DMS114 treated with DMSO at 0.1 percent for 48 hours (cell line): ENCODE data around the gene DRAP1.

Experiments used
- DNase-seq: peaks from one replicate; lab custom pipeline; 2025; ENCODE audit not compliant: unreplicated experiment; lab: John Stamatoyannopoulos, UW

Gene DRAP1

DNA sequence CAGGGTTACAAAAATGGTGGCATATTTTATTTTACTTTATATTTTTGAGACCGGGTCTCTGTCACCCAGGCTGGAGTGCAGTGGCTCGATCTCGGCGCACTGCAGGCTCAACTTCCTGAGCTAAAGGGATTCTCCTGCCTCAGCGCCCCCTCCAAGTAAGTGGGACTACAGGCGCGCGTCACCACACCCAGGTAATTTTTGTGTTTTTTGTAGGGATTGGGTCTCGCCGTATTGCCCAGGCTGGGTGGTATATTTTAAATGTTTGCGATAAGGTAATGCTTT lies 18.4 kb upstream of the DRAP1 start:
- DNase-seq = no peak

DNA sequence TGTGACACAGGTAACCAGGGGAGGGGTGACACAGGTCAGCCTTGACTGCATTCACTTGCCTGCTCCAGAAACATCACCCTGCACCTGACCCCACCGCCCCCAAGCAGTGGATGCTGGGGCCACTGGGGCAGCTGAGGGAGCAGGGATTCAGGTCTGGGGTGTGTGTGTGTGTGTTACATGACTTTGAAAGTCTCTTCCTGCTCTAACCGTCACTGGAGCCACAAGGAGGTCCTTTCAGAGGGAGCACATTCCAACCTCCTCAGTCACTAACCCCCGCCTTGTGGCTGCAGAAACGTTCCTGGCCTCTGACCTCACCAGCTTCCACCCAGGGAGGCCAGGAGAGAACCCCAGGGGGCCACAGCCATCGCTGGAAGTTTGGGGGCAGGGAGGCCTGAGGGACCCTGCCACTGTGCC lies 16.2 kb upstream of the DRAP1 start:
- no peak for DNase-seq

DNA sequence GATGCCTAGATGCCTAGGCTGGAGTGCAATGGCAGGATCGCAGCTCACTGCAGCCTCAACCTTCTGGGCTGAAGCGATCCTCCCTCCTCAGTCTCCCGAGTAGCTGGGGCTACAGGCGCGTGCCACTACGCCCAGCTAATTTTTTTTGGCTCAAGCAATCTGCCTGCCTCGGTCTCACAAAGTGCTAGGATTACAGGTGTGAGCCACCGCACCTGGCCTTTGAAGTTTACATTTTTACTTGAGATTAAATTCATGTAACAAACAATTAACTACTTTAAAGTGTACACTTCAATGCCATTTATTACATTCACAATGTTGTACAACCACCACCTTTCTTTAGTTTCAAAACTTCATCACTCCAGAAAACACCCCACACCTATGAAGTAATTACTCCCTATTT lies 15.5 kb upstream of the DRAP1 start:
- no peak for DNase-seq

DNA sequence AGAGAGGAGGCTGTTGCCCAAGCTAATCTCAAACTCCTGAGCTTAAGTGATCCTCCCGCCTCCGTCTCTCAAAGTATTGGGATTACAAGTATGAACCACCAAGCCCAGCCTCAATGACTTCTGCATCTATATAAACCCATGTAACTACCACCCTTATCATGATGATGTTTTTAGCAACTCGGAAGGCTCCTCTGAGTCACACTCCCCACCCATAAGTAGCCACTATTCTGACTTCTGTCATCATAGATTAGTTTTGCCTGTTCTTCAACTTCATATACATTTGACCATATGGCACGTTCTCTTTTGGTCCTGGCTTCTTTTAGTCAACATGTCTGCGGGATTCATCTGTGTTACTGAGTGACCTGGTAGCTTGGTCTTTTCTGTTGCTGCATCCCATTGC lies 12.6 kb upstream of the DRAP1 start:
- no peak for DNase-seq

DNA sequence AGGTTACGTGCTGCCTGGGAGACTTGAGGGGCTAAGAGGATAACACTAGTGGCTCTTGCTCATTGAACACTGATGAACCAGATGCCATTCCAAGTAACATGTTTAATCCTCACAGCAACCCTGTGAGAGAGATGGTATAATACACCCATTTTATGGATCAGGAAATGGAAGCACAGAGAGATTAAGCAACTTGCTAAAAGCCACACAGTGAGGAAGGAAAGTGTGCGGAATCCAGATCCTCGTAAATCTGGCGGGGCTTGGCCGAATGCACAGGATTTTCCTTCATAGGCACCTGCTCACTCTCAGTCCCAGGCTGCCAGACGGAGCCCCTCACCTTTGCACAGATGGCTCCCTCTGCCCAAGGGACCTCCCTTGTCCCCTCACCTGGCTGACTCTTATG lies 11.3 kb upstream of the DRAP1 start:
- DNase-seq = no peak

DNA sequence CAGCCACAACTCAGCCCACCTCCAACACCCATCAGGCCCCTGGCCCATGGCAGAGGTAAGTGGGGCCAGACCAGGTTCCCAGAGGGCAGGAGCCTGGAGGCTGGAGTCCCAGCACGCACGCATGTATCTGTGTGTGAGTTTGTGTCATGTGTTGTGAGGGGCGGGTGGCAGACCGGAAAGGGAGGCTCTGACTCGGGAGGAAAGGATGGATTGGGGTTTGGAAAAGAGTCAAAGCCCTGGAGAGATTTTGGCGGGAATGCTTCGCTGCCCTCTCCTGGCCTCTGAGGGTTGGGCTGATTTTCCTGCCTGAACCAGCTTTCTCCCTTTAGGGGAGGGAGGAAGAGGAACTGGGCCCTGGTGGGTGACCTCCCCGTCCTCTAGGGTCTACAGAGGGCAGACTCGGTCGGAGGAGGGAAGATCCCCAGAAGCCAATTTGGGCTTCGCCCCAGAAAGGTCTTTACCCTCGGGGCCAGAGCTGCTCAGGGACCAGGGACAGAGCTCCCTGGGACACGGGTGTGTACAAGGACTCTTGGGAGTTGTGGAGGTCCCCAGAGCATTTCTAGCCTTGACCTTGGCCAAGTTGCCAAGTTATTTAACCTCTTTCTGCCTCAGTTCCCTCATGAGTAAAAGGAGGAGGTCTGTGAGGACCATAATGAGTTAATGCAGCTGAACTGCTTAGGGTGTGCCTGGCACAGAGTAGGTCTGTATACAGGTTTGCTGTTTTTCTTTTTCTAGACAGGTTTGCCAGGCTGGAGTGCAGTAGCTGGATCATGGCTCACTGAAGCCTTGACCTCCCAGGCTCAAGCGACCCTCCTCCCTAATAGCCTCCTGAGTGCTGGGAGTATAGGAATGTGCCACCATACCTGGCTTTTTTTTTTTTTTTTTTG lies 7.3 kb upstream of the DRAP1 start:
- peak; percentile 24 for DNase-seq

DNA sequence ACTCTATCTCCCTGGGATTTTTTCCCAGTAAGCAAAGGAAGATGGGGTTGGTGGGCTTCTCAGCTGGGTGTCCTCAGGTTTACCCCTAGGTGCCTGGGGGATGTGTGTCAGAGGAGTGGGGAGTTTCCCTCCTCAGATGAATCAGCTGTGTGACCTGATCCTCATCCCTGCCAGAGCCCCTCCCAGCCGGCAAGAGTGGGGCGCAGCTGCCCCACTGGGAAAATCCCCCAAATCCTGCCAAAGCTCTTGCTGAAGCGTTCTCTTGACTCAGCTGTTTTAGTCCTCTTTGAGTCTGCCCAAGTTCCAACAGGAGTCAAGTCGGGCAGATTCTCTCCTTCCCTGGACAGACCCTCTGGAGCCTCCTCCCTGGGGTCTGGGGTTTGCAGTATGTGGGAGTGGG lies 6.4 kb upstream of the DRAP1 start:
- no peak for DNase-seq

DNA sequence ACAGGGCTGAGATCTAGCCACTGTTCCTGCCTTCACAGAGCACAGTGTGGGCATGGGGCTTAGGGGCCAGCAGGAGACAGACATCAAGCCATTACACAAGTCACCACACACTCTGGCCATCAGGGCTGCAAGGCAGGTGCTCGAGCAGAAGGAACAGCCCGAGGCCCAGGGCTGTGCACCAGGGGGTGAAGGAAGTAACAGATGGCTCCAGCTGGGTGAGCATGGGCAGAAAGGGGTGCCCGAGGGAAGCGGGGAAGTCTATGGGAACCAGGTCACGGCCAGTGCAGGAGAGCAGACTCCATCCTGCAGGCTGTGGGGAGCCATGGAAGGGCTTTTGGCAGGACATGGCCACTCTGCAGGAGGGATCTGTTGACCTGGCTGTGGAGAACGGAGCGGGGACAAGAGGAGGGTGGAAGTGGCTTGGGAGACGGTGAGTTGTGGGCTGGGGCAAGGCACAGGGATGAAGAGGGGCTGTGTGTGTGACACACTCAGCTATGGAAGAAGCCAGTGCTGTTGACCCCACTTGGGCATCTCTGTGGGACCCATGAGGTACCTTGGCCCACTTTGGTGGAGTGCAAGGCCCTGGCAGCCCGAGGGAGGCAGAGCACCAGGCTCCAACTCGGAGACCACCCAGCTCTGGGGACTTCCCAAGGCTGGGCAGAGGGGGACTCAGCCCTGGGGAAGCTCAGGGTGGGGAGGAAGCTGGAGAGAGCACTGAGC lies 4.0 kb upstream of the DRAP1 start:
- no peak for DNase-seq

DNA sequence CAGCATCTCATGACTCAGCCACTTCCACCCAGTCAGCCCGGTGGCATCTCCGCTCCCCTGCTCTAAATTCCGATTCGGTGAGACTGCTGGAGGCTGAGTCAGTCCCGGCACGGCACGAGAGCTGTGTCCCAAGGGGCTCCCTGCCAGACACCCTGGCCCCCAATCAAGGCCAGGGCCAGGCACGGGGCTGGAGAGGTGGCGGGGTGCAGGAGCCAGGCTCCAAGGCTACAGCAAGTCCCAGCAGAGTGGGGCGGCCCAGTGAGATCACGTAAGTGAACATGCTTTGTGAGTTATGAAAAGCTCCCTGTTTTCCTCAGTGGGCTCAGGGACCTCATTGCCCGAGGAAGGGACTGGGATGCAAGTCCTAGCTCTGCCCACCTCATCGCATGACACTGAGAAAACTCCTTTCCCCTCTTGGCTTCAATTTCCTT lies 3.4 kb upstream of the DRAP1 start:
- no peak for DNase-seq

DNA sequence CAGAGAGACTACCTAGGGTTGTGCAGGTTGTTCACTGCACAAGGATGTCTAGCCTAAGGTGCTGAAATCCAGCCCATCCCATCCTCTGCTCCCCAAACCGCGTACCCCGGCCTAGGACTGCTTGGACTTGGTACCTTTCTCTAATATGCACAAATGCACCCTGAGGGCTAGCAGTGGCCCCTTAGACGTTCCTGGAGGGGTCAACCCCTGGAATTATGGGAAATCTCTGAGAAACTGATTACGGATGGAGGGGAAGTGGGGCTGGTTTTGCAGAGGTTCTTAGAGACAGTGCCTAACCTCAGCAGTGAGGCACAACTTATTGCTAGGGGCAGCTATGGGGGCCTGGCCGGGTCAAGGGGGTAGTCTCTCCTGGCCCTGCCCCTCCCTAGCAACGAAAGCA lies 2.8 kb upstream of the DRAP1 start:
- DNase-seq = no peak

DNA sequence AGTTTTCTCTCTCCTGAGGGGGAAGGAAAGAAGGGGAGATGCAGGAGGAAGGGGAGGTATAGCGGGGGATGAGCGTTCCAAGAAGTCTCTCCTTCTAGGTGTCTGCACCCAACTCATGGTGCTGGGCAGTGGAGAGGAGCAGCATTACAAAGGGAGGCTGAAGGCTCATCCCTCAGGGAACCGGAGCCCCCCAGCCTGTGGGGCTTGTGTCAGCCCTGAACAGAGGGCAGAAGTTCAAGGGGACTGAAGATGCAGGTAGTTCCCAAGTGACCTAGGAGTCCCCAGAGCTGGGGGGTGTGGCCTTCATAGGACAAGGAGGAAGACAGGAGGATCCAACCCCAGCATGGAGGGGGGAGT lies 2.2 kb upstream of the DRAP1 start:
- no peak for DNase-seq

DNA sequence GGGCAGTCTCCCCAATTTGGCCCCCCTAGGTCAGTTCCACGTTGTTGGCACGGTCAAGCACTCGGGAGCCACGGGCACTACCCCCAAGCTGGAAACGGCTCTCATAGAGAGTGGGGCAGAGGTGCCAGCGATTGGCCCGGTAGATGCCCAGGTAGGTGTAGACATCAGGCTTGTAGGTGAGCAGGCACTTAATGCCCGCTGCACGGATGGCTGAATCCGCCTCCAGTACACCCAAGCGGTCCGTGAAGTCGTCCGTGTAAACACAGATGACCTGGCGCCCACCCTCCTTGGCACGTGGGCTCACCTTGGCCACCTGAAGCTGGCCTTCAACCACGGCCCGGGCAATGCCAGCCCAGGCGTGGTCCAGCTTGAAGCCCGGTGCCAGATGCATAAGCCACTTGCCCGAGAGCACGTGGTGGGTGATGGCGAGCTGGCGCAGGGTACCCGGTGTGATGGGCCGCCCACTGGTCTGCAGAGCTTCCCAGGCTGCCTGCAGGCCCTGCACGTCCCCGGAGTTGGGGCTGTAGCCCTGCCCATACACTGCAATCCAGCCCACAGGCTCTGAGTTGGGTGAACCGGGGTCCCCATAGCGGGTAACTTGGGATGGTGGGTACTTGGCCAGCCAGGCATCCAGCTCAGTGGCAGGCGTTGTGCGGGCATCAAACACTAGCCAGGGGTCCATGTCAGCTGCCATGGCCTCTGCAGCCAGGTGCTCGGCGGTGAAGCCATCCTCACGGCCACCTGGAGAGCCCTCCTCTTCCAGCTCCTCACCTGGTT lies 1.6 kb upstream of the DRAP1 start:
- DNase-seq = no peak

DNA sequence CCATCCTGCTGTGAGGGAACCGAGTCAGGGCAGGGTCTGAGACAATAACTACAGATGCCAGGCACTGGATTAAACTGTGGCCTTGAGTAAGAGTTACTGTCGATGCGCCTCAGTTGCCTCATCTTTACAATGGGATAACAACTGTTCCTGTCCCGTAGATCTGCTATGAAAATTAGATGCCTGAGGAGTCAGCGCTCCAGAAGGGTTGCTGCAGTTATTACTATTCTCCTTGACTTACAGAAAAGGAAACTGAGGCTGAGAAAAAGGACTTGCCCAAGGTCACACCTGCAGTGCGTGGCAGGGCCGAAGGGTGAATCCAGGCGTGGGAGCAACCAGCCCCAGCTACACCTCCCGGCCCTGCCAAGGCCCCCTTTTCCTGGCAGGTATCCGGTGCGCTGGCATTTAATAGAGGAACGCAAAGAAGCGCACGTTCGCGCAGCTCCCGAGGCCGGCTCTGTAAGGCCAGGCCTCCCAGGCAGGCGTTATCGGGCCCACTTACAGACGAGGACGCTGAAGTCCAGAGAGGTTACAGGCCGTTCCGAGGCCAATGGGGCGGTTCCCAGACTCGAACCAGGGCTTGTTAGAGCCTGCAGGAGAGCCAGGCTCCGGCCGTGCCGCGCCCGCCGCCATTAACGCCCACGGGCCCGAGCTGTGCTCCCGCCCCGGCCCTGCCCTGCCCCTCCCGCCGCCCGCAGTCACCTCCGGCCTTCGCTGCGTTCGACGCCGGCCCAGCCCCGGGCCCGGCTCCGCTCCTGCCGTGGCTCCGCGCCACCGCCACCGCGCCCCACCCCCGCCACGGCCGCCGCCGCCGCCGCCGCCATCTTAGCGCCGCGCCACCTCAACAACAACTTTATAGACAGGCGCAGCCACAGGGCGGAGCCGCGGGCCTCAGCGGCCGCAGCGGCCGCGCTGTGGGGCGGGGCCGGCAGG lies 750 bp upstream of the DRAP1 start, which contains the start of gene C11orf68:
C11orf68 (minus strand) TSS at position 852 of the 930 bp plus-strand sequence; CDS start at position 821, 31 bp downstream.
- DNase-seq = no peak

DNA sequence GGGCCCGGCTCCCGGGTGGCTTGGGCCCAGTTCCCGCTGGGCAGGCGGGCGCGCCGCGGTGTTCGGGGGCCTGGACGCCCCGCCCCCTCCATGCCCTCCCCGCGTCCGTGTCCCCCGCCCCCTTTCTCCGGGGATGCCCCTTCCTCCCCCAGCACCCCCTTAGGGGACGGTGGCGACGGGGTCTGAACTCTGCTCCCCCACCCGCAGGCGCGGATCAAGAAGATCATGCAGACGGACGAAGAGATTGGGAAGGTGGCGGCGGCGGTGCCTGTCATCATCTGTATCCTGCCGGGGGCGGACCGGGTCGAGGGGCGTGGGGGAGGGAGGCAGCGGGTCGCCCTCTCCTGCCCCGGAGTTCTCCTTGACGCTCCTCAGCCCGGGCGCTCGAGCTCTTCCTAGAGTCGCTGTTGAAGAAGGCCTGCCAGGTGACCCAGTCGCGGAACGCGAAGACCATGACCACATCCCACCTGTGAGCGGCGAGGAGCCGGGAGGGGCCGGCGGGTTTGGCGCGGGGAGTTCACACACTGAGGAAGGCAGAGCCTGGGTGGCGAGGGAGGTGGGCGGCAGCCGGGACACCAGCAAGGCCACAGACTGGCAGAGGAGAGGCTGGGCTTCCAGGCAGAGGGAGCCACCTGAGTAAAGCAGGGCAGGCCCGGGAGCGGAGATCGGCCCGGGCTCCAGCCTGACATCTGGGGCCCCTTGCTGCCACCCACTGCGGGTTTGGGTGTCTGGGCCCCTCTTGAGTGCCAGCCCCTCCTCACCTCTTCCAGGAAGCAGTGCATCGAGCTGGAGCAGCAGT lies 546 bp downstream of the DRAP1 start:
- DNase-seq = no peak

DNA sequence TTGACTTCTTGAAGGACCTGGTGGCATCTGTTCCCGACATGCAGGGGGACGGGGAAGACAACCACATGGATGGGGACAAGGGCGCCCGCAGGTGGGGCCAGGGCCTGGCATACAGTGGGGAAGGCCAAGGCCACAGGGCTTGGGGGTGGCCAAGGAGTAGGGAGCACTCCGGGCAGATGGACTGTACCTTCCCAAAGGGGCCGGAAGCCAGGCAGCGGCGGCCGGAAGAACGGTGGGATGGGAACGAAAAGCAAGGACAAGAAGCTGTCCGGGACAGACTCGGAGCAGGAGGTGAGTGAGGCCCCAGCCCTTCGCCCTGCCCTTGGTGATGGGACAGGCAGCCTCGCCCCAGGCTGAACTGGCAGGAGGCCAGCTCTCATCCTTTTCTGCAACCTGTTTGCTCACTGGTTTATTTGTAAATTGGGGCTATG lies 1.2 kb downstream of the DRAP1 start:
- no peak for DNase-seq

DNA sequence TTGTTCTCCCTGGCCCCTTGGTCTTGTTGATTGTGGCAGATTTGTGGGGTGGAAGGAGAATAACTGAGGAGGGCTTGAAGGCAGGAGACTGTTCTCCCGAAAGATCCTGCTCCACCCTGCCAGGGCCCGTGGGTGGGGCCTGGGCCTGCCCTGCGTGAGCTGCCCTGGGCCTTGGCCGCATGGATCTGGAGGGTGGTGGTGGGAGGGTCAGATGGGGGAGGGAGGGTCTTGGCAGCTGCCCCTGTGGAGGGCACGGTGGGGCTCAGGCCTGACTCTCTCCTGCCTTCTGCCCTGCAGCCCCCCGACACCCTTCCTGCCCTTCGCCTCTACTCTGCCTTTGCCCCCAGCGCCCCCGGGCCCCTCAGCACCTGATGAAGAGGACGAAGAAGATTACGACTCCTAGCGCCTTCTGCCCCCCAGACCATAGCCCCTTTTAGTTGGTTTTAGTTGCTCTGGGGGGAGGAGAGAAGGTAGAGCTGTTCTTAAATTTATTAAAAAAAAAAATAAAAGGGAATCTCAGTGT lies 1.9 kb downstream of the DRAP1 start:
- DNase-seq = no peak

DNA sequence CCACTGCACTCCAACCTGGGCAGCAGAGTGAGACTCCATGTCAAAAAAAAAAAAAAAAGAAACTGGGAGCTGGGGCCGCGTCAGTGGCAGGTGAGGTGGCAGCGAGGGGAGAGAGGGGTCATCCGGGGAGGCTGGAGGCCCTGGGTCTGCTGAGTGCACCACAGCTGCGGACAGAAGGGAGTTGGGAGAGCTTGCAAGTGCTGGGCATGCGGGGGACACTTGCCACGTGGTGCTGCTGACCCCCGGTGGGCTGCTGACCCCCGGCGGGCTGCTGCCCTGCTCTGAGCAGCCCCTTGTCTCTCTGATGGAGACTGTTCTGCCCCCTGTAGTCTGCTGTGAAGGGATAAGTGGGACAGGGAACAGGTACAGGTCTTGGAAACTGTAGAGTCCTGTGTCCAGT lies 2.6 kb downstream of the DRAP1 start:
- DNase-seq = no peak

DNA sequence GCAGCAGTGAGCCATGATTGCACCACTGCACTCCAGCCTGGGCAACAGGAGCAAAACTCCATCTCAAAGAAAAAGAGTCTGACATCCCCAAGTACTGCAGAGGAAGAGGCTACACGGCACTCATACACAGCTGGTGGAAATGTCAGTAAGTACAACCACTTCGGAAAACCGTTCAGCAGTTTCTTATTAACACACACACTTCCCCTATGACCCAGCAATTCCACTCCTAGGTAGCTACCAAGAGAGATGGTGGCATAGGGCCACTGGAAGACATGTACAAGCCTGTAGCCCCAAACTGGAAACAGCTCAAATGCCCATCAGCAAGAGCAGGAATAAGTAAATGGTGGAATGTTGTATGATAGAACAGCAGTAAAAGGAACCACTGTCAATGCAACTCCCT lies 3.3 kb downstream of the DRAP1 start:
- no peak for DNase-seq

DNA sequence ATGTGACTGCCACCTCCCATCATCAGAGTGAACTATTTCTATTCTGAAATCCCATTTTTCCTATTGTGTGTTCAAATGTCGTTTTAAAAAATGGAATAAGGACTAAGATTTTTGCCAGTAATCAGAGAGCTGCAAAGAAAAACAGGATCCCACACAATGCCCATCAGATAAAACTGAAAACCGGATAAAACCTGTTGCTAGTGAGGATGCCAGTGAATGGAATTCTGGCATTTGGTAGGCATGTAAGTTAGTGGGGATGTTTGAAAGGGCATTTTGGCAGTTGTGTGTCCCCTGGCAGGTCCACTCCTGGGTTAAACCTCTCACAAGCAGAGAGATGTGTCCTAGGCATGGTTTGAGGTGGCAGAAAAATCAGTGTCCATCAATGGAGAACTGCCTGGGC lies 6.2 kb downstream of the DRAP1 start:
- DNase-seq = no peak

DNA sequence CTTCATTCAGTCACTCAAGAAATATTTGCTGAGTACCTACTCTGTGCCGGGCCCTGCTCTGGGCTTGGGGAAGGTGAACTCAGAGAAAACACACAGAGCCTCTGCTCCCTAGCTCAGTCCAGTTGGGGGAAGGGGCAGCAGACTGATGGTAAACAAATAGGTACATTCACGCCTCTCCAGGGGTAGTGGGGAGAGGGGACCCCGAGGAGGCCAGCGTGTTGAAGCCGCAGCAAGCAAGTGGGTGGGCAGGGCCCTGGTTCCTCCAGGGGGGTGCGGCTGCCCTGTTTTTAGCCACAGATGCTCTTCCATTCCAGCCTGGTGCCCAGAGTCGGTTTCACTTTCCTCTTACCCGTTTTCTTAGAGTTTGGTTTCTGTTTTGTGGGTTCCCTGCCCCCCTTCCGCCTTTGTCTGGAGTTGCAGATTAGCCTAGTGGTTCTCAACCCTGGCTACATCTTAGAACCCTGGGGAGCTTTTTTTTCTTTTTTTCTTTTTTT lies 8.7 kb downstream of the DRAP1 start:
- no peak for DNase-seq
